Subcutaneous adipose tissue (tissue), 4 donors: Measurements from ENCODE around the gene TGM3. TPM values are rescaled to one million over a fixed set of nuclear protein-coding genes. Genes with fewer than 3 reads are reported as not detected.

ENCODE experiments used
- total RNA-seq, 4 donors: library from RNA; depleted of rRNA; stranded (reverse); fragments of >200 nt; gene quantifications; one replicate each; pipeline ENCODE4 v1.1.0, GENCODE V29; 2016
- TF ChIP-seq, protein P1 (sequence below): fragments of 450-650 bp; IDR thresholded peaks from one replicate; pipeline ENCODE4 v1.5.1; 2016; ENCODE audit warnings: low read depth, mild to moderate bottlenecking, control low read depth, antibody characterized with exemption, moderate library complexity

Gene TGM3
- total RNA-seq, 4 donors from 2014 or later = 0.19 TPM; not detected in 3

- TF ChIP-seq, protein P1, sequence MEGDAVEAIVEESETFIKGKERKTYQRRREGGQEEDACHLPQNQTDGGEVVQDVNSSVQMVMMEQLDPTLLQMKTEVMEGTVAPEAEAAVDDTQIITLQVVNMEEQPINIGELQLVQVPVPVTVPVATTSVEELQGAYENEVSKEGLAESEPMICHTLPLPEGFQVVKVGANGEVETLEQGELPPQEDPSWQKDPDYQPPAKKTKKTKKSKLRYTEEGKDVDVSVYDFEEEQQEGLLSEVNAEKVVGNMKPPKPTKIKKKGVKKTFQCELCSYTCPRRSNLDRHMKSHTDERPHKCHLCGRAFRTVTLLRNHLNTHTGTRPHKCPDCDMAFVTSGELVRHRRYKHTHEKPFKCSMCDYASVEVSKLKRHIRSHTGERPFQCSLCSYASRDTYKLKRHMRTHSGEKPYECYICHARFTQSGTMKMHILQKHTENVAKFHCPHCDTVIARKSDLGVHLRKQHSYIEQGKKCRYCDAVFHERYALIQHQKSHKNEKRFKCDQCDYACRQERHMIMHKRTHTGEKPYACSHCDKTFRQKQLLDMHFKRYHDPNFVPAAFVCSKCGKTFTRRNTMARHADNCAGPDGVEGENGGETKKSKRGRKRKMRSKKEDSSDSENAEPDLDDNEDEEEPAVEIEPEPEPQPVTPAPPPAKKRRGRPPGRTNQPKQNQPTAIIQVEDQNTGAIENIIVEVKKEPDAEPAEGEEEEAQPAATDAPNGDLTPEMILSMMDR = no peak
Measured at GRCh38 chr20:2300420-2300819, 4.6 kb downstream of the TGM3 start.

DNA sequence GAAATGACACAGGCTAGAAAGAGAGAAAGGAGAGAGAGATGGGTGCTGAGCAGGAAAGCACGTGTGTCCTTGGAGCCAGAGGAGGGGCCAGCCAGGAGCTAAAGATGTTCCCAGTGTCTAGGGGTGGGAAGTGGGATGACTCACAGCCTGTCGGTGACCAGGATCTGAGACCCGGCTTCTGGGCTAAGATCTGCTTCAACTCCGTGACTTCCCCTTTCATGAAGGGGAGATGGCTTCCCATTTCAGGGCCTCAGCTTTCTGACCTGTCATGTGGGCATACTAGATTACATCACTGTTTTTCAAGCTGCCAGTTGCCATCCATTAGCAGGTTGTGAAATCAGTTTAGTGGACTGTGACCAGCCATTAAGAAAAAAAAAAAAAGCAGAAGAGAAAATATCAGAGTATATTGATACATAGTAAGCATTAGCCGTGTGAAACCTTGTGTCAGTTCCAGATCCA lies 5.4 kb downstream of the TGM3 start:
- TF ChIP-seq, protein P1 = no peak

GRCh38 chr20:2302384-2303060 lies 6.7 kb downstream of the TGM3 start:
- TF ChIP-seq, protein P1 = no peak

- TF ChIP-seq, protein P1 = no peak
Measured at GRCh38 chr20:2303673-2304072, 7.9 kb downstream of the TGM3 start.

- TF ChIP-seq, protein P1 = no peak
Measured at GRCh38 chr20:2304180-2304579, 8.4 kb downstream of the TGM3 start.

DNA sequence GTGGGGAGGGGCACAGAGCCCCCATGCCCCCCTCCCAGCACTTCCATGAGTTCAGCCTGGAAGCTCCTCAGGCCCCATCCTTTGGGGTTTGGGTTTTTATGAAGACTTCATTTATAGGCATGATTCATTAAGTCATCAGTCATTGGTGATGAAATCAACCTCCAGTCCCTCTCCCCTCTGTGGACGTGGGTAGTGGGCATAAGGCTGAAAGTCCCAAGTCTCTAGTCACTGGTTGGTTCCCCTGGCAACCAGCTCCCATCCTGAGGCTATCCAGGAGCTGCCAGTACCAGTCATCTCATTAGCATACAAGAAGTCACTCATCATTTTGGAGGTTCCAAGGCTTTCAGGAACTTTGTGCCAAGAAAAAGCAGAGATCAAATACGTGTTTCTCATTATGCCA lies 9.2 kb downstream of the TGM3 start:
- TF ChIP-seq, protein P1 = no peak

DNA sequence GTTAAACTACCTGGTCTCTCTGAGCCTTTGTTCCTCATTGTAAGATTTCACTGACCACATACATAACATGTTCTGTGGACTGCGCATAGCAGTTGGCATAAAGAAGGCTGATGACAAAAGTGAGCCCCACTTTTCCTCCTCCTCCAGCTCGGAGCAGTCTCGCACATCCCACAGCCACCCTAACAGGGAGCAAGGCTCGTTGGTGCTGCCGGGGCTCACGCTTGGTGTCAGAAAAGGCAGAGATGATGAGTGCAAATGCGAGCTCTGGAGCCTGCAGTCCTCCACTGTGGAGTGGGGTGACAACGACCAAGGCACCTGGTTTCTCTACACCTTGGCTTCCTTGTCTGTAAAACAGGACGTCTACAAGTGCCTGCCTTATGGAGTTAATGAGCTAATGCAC lies 9.7 kb downstream of the TGM3 start:
- TF ChIP-seq, protein P1 = no peak
